Effector CD8-positive, alpha-beta T cell (primary cell): ENCODE measurements around the gene TMEM120A.
A peak's percentile ranks its signal among the peaks of the same experiment; 100 is the strongest.
"Not testable (repeated sequence)": the region's sequence is repeated elsewhere in the genome, so short reads cannot be mapped to it uniquely, and the experiment has no call there.

ENCODE experiments used
- DNase-seq: peaks from one replicate; lab custom pipeline; 2025; lab: John Stamatoyannopoulos, UW
- total RNA-seq, 4 experiments: gene quantifications; one replicate each; lab custom pipeline; 2026; lab: John Stamatoyannopoulos, UW

Gene TMEM120A
- total RNA-seq: 15.9 to 23.0 (median 19.6) reads per million in 4 experiments

DNA sequence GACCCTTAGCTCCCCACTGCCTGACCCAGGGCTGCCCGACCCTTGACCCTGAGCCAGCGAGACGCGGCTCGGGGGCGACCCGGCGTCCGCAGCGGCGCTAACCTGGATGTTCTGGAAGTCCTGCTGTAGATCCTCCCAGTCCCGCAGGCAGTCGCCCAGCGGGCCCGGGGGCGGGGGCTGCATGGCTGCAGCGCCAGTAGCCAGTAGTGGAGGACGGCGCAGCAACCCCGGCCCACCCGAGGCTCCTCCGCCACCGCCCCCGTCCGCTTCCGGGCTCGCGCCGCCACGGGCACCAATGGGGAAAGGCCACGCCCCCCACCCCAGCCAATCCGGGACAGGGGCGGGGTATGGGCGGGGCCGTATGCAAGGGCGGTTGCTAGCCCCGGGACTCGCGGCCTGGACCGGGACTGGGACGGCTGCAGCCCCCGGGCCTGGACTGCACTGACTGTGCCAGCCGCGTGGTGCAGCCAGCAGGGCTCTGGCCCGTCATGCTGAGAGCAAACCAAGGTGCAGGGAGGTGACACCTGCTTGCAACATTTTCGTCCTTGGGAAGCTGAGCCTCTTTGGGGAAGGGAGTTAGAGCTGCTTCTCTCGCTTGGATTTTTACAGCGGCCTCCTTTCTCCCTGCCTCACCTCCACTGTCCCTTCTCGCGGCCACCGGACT, at the start of gene TMEM120A:
TMEM120A (minus strand) TSS at position 208 of the 664 bp plus-strand sequence; CDS start at position 183, 25 bp downstream.
- peak; percentile 90 for DNase-seq

DNA sequence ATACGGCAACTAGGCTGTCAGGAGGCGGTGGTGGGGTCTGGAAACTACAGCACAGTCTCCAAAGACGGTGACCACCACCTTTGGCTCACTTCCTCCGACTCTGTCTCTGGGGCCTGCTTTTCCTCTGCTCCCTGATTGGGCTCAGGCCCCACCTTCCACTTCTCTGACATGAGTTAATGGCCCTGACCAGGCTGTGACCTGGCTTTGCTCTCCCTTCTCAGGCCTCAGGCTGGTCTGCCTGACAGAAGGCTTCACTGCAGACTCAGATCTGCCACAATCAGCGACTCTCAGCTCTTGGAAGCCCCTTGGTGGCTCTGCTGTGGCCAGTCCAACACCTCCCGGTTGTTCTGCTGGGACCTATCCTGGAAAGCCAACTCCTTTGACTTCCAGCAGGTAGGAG, 45.7 kb upstream of the TMEM120A start:
- DNase-seq: no peak

DNA sequence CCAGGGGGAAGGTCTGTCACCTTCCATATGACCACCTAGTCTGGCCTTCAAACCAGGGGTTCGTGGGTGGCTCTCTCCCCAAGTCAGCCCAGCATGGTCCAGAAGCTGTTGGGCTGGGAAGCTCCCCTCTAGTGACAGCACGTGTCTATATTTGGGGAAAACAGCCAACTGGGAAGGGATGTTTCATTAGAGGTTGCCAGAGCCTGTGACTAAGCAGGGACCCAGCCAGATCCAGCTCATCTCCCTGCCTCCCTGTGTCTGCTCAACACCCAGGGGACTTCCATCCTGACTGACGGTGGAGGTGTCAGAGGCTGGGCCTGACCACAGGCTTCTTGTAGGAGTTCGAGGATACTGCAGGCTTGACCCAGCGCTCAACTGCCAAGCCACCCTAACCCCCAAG, 42.9 kb upstream of the TMEM120A start:
- DNase-seq: no peak

DNA sequence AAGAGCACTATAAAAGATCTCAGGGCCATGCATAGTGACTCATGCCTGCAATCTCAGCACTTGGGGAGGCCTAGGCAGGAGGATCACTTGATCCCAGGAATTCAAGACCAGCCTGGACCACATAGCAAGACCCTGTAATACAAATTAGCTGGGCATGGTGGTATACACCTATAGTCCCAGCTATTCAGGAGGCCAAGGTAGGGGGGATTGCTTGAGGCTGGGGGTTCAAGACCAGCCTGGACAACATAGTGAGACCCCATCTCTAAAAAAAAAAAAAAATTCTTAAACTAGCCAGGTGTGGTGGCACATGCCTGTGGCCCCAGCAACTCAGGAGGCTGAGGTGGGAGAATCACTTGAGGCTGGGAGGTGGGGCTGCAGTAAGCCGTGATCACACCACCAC, 37.6 kb upstream of the TMEM120A start:
- DNase-seq: no peak

DNA sequence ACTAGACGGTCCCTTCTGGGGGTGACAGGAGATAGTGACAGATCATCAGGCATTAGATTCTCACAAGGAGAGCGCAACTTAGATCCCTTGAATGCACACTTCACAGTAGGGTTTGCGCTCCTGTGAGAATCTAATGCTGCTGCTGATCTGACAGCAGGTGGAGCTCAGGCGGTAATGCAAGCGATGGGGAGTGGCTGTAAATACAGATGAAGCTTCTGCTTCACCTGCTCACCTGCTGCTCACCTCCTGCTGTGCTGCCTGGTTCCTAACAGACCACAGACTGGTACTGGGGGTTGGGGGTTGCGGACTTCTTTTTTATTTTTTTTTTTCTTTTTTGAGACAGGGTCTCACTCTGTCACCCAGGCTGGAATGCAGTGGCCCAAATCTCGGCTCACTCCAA, 35.3 kb upstream of the TMEM120A start:
- not testable (repeated sequence) for DNase-seq

DNA sequence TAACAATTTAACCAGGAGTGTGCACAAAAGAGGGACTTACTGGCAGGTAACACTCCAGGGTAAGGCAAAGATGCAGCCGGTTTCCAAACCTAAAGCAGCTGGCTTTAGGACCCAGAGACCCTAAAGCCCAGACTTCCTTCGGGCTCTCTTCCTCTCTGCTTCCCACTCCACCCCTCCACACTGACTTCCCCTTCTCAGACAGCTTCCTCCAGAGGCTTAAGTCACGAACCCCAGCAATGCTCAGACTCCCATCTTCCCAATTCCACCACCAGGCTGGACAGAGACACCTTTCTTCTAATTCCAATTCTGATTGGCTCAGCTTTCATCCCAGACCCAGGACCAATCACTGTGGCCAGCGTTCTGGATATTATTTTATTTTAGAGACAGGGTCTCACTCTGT, 28.6 kb upstream of the TMEM120A start:
- DNase-seq: no peak

DNA sequence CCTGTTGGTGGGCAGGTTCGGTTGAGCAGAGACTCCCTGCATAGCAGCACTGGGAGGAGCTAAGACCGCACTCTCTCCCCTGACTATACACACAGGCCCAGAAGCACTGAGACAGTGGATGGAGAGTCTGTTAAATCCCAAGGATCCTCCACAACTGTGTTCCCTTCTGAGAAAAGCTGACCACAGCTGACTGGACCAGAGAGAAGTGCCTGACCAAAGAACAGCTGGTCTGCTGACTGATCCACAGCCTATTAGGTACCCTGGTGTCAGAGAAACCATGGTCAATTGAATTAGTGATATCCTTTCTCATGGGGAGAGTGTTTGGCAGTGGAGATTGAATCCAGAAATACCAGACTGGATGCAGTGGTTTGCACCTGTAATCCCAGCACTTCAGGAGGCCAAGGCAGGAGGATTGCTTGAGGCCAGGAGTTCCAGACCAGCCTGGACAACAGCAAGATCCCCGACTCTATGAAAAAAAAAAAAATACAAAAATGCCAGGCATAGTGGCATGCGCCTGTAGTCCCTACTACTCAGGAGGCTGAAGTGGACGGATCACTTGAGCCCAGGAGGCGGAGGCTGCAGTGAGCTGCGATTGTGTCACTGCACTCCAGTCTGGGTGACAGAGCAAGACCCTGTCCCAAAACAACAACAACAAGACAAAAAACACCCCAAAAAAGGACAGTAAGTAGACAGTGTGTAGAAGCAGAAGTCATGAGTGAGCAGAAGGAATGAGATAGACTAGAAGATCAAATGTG, 27.8 kb upstream of the TMEM120A start:
- no peak for DNase-seq

DNA sequence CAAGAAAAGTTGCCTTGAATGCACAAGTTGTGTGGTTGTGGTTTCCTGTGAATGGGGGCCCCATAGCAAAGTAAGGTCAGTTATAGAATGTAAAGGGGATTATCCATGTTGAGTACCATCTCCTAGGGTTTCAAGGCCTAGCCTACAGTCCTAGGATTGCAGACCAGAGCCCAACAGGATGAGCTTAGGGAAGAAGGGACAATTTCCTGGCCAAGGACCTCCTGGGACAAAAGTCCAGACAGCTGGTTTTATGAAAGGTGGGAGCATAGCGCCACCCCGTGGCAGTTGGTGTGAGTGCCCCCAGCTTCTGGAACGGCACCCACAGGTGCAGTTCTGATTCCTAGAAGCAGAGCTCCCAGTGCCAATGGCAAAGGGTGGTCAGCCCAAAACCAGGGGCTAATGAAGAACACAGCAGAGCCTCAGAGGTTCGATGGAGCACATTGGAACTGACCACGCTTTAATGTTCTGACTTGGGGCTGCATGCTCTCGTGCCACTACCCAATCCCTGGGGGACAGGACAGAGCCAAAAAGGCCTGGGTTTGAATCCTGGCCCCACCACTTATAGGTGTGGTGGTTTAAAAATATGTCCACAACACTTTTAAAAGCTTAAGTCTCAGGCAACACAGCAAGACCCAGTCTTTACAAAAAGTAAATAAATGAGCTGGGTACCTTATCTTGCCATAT, 25.8 kb upstream of the TMEM120A start:
- DNase-seq: peak; percentile 57

DNA sequence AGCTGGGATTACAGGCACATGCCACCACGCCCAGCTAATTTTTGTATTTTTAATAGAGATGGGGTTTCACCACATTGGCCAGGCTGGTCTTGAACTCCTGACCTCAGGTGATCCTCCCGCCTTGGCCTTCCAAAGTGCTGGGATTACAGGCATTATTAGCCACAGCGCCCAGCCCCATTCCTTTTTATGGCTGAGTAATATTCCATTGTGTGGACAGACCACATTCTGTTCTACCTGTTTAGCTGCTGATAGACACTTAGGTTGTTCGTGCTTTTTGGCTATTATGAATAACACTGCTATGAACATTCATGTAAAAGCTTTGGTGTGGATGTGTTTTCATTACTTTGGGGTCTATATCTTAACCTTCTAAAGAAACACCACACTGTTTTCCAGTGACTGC, 24.1 kb upstream of the TMEM120A start:
- not testable (repeated sequence) for DNase-seq

DNA sequence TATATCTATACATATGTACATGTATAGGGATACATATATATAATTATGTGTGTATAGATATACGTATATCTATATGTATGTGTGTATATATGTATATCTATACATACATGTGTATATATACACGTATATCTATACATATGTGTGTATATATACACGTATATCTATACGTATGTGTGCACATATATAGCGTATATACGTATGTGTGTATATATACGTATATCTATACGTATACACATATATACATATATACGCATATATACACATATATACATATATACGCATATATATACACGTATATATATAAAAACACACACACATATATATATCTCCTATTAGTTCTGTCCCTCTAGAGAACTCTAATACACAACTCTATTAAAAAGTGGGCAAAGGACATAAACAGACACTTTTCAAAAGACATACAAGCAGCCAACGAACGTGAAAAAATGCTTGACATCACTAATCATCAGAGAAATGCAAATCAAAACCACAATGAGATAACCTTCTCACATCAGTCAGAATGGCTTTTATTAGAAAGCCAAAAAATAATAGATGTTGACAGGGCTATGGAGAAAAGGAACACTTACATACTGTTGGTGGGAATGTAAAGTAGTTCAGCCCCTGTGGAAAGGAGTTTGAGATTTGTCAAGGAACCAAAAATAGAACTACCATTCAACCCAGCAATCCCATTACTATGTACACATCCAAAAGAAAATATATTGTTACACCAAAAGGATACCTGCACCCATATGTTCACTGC, 22.0 kb upstream of the TMEM120A start:
- DNase-seq: no peak

DNA sequence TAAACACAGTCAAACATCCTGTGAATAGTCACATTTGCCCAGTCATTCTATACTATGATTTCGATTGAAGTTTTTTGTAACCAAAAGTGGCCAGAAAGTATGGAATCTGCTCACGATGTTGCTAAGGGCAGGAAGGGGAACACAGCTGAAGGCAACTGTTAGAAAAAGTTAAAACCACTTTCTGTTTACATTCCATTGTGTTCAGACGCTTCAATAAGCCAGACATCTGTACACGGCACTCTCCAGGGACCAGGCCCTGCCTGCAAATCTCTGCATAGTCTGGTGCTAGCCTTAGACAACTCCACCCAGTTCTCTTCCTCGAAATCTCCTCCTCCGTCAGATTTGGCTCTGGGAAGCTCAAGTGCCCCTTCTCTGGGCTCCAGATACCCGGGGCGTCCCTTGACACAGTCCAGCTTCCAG, 17.1 kb upstream of the TMEM120A start:
- DNase-seq: no peak

DNA sequence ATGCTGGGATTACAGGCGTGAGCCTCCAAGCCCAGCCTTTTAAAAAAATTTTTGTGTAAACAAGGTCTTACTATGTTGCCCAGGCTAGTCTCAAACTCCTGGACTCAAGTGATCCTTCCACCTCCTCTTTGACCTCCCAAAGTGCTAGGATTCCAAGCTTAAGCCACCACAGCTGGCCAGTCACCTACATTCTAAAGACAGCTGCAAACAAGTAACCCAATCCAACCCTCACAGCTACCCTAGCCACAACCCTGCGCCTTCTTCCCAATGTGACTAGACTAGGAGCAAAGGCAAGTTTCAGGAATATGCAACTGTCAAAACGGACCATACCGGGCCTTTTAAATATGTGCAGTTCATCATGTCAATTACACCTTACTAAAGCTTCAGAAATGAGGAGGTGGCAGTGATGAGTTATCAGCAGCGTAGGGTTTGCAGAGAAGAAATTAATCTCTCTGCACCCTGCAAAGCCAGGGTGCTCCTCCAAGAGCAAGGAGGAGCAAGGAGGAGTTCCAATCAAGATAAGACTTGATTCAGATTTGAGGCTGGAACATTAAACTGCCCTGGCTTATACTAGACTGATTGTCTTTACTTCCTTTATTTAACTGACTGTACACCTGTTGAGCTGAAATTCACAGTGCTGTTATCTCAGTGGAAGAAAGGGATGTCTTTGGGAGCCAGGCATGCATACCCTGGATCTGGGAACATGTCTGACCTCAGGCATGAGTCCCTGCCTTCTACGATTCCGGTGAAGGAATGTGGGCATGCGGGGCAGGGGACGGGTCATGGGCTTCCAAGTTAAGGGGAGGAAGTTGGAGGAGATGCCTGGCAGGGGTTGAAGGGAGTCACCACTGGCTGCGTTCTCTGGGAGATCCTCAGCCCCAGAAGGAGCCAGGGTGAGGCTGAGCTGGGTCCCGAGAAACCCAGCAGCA, 15.5 kb upstream of the TMEM120A start:
- no peak for DNase-seq

DNA sequence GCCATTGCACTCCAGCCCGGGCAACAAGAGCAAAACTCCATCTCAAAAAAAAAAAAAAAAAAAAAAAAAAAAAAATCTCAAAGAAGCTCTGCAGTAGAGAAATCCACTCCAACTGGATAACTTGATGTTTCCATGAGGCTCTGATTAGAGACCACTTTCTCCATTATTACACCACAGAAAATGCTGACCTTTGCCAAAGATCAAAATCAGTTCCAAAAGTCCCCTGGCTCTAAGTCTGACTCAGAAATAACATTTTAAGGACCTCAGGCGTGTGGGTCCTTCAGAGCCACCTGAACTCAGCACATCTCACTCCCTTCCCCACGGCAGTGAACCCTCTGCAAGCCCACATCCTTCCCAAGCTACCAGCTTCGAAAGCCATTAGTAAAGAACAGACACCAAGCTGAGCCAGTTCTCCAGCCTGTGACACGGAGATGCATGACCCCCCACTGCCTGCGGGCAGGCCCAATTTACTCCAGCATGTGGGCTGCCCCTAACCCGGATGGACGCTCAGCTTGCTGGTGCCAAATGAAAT, 13.8 kb upstream of the TMEM120A start:
- DNase-seq: no peak

DNA sequence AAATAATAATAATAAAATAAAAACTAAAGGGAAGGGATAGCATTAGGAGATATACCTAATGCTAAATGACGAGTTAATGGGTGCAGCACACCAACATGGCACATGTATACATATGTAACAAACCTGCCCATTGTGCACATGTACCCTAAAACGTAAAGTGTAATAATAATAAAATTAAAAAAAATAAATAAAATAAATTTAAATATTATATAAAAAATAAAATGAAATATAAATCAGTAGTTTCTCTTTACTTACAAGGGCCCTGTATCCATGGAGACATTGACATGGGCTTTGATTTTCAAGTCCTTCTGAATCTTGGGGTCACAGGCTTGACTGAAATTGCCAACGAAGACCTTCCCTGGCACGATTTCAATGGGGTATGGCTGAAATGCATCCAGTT, 10.6 kb upstream of the TMEM120A start:
- not testable (repeated sequence) for DNase-seq

DNA sequence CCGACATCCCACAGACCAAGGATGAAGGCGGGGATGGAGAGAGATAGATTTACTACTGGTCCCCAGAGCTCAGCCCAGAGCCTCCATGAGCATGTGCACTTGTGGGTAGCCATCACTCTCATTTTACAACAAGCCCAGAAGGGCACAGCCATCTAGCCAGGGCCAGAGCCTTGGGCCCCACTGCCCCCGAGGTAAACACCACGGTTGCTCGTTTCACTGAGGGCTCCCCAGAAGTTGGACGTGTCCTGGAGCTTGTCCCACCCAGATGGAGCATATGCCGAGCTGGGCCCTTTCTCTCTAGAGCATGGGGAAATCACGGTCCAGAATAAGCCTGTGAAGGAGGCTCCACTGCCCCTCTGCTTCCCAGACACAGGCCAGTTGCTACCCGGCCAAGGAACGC, 9.0 kb upstream of the TMEM120A start:
- DNase-seq: no peak

DNA sequence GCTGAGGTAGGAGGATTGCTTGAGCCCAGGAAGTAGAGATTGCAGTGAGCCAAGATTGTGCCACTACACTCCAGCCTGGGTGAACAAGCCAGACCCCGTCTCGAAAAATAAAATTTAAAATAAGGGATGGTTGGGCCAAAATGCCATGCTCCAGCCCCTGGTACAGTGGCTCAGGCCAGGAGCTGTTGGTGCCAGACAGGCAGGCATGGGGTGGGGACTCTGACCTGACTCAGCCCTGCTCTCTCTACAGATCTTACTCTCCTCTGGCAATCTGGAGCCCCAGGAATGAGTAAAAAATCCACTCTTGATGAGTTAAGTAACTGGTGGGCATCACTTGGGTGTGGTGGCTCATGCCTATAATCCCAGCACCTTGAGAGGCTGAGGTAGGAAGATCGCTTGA, 8.4 kb upstream of the TMEM120A start:
- no peak for DNase-seq

DNA sequence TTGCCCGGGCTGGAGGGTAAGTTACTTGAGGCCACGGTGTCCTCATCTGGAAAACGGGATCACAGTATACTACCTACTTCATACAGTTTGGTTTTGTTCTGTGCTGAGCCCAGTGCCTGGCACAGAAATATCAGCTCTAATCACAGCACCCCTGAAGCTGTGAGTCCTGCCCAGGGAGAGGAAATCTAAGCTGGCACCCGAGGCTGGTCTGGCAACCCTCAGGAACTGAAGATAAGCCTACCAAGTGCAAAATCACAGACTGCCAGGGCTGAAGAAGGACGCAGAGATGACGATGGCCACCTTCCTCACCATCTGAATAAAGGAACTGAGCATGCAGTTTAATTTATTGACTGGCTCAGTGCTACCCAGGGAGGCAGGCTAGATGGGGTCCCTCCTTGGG, 7.7 kb upstream of the TMEM120A start:
- no peak for DNase-seq

DNA sequence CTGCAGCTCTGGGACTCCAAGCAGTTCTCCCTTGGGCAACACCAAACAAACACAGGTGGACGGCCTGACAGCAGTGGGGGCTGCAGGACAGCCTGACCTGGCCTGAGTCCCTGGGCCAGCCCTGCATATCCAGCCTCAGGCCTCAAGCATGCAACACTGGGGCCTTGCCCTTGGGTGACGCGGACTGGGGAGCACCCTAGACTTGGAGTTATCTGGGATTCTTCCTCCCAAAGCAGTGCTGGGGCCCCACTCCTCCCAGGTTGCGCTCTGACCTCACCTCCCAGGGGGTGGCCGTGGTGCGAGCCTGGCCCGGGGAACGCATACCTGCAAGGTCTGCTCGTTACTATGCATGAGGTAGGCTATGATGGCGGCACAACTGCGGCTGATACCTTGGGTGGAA, 6.2 kb upstream of the TMEM120A start:
- DNase-seq: no peak

DNA sequence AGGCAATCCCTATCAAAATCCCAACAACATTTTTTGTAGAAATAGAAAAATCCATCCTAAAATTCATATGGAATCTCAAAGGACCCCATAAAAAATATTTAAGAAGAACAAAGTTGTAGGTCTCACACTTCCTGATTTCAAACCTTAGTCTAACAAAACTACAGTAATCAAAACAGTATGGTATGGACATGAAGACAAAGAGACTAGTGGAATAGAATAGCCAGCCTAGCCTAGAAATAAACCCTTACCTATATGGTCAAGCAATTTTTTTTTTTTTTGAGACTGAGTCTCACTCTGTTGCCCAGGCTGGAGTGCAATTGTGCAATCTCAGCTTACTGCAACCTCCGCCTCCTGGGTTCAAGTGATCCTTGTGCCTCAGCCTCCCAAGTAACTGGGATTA, 3.6 kb upstream of the TMEM120A start:
- DNase-seq: no peak

DNA sequence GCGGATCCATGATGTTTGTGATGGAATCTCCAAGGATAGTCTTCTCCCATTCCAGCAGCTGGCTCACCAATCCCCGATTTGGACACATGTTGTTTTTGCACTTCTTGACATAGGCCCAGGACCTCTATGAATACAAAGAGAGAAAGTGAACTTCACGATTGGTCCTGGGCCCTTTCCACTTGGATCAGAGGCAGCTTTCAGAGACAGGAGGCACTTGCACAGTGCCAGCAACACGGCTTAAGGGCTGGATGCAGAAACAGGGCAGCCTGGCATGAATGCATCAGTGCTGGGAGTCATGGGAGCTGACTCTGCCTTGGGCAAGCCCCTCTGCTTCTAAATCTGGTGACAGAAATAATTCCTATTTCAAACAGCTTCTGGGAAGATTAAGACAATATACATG, 2.1 kb upstream of the TMEM120A start:
- DNase-seq: no peak

DNA sequence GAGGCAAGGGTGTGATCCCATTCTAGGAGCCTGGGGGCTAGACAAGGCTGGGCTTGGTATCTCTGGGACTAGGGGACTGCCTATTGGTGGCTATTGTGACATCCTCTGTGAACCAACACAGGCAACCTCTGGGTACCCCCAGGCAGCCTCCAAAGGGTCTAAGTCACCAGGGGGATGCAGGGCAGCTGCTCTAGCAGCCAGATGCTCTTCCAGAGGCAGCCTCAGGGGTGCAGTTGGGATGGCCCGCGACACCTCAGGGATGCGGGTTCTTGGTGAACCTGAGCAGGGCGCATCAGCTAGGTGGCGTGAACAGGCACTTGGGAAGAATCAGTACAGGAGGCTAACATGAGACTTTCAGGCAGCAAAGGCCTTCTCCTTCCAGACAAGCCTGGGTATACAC, 1.6 kb upstream of the TMEM120A start:
- DNase-seq: no peak
